ENCODE measurements around the gene PLCB3. TPM values are rescaled to one million over a fixed set of nuclear protein-coding genes. Genes with fewer than 3 reads are reported as not detected.

PLCB3 gene
- total and polyA plus RNA-seq, 5 experiments from 2014 or later: 0.20 to 8.8 (median 0.51) TPM

- Mint-ChIP-seq H3K4me1 (peaks cover 18 to 53% (median 48%) of the 10 kb centered on the region in 4 donors), H3K36me3 (peaks cover 0 to 2% (median 0%) of the 10 kb centered on the region in 3 donors), H3K4me3 (peak within 1 kb of the TSS; percentile 79 to 92 (median 88)), H3K9me3 (no peaks in the 10 kb centered on the region), H3K27ac (peak within 1 kb of the TSS; percentile 13 to 93 (median 82)), H3K27me3 (no peaks in the 10 kb centered on the region)
- POLR2A ChIA-PET: interaction anchor here (0.7 to 13.8 kb wide), 12 partner anchors 10 to 273 kb away, joined by 3 to 176 read pairs (median 16); partner anchors contain the start of genes BAD, COX8A, DNAJC4 and ESRRA
- peak; percentile 57 to 87 (median 71) for DNase-seq
- peak; percentile 65 to 69 for ATAC-seq
Measured at GRCh38 chr11:64246871-64247728, 4.2 kb upstream of the PLCB3 start, which contains the start of gene PPP1R14B. Gene PPP1R14B (minus strand): TSS chr11:64246943. CDS start chr11:64246673, 270 bp downstream.

- Mint-ChIP-seq H3K4me3 (peak overlapping the region; percentile 65 to 92 (median 78)), H3K9me3 (no peaks in the 10 kb centered on the region), H3K27me3 (no peaks in the 10 kb centered on the region), H3K27ac (peak overlapping the region in 8 of 10 donors; percentile 27 to 75 (median 71)), H3K4me1 (peaks cover 19 to 51% (median 47%) of the 10 kb centered on the region in 4 donors), H3K36me3 (peaks cover 0 to 2% (median 0%) of the 10 kb centered on the region in 3 donors)
- ATAC-seq (no peak), DNase-seq (no peak)
- POLR2A ChIA-PET: interaction anchor here (1.0 to 13.8 kb wide), 8 partner anchors 9 to 274 kb away, joined by 3 to 176 read pairs (median 55); partner anchors contain the start of genes BAD, COX8A, DNAJC4 and FERMT3
Measured at GRCh38 chr11:64247729-64248531, 3.4 kb upstream of the PLCB3 start.

GRCh38 chr11:64248578-64248977 lies 2.8 kb upstream of the PLCB3 start:
- peak overlapping the region in 7 of 10 donors; percentile 20 to 92 (median 79) for H3K4me3 Mint-ChIP-seq
- no peaks in the 10 kb centered on the region for H3K36me3 Mint-ChIP-seq
- H3K27me3 Mint-ChIP-seq: no peaks in the 10 kb centered on the region
- POLR2A ChIA-PET: interaction anchor here (8.4 to 13.8 kb wide), 3 partner anchors 21 to 43 kb away, joined by 101 to 176 read pairs (median 113); partner anchors contain the start of genes FERMT3, NUDT22 and TRPT1
- ATAC-seq (no peak), DNase-seq (no peak)
- peaks cover 16 to 47% (median 42%) of the 10 kb centered on the region in 4 donors for H3K4me1 Mint-ChIP-seq
- H3K27ac Mint-ChIP-seq: no peak overlapping the region
- no peaks in the 10 kb centered on the region for H3K9me3 Mint-ChIP-seq

GRCh38 chr11:64249038-64249437 lies 2.3 kb upstream of the PLCB3 start:
- no peaks in the 10 kb centered on the region for H3K36me3 Mint-ChIP-seq
- no peaks in the 10 kb centered on the region for H3K27me3 Mint-ChIP-seq
- peak overlapping the region in 7 of 10 donors; percentile 22 to 82 (median 34) for H3K4me3 Mint-ChIP-seq
- no peaks in the 10 kb centered on the region for H3K9me3 Mint-ChIP-seq
- peak overlapping the region in 2 of 10 donors; percentile 38 to 44 for H3K27ac Mint-ChIP-seq
- POLR2A ChIA-PET: interaction anchor here (8.4 to 13.8 kb wide), 3 partner anchors 20 to 43 kb away, joined by 101 to 176 read pairs (median 113); partner anchors contain the start of genes FERMT3, NUDT22 and TRPT1
- H3K4me1 Mint-ChIP-seq: peaks cover 18 to 46% (median 38%) of the 10 kb centered on the region in 4 donors
- ATAC-seq (no peak), DNase-seq (no peak)

GRCh38 chr11:64249563-64250414 lies 1.5 kb upstream of the PLCB3 start:
- DNase-seq: no peak

GRCh38 chr11:64250415-64251015 lies 815 bp upstream of the PLCB3 start:
- DNase-seq (peak in 1 of 10 donors; percentile 32), ATAC-seq (no peak)
- peaks cover 16 to 39% (median 32%) of the 10 kb centered on the region in 4 donors for H3K4me1 Mint-ChIP-seq
- H3K36me3 Mint-ChIP-seq: no peaks in the 10 kb centered on the region
- peak overlapping the region in 9 of 10 donors; percentile 22 to 93 (median 84) for H3K4me3 Mint-ChIP-seq
- H3K27ac Mint-ChIP-seq: peak overlapping the region in 2 of 10 donors; percentile 43 to 69
- no peaks in the 10 kb centered on the region for H3K27me3 Mint-ChIP-seq
- POLR2A ChIA-PET: interaction anchor here (1.1 to 13.8 kb wide), 8 partner anchors 7 to 67 kb away, joined by 3 to 176 read pairs (median 8); partner anchors contain the start of genes DNAJC4, FERMT3, FKBP2 and NUDT22
- H3K9me3 Mint-ChIP-seq: no peaks in the 10 kb centered on the region

More at GRCh38 chr11:64249563-64250414, 1.5 kb upstream of the PLCB3 start:
- POLR2A ChIA-PET: interaction anchor here (0.8 to 13.8 kb wide), 8 partner anchors 9 to 68 kb away, joined by 3 to 176 read pairs (median 6); partner anchors contain the start of genes DNAJC4, FERMT3, FKBP2 and NUDT22
- Mint-ChIP-seq H3K36me3 (no peaks in the 10 kb centered on the region), H3K4me3 (peak overlapping the region; percentile 19 to 93 (median 56)), H3K27me3 (no peaks in the 10 kb centered on the region), H3K9me3 (no peaks in the 10 kb centered on the region), H3K4me1 (peaks cover 18 to 46% (median 36%) of the 10 kb centered on the region in 4 donors), H3K27ac (peak overlapping the region in 3 of 10 donors; percentile 25 to 47 (median 35))
- ATAC-seq: no peak

GRCh38 chr11:64251753-64252002 lies 348 bp downstream of the PLCB3 start:
- no peaks in the 10 kb centered on the region for H3K9me3 Mint-ChIP-seq
- H3K27ac Mint-ChIP-seq: peak overlapping the region in 7 of 10 donors; percentile 32 to 86 (median 76)
- H3K4me1 Mint-ChIP-seq: peaks cover 12 to 33% (median 27%) of the 10 kb centered on the region in 4 donors
- DNase-seq: no peak
- POLR2A ChIA-PET: interaction anchor here (0.8 to 13.8 kb wide), 8 partner anchors 9 to 66 kb away, joined by 3 to 176 read pairs (median 8); partner anchors contain the start of genes DNAJC4, FERMT3, FKBP2 and NUDT22
- ATAC-seq: no peak
- H3K4me3 Mint-ChIP-seq: peak overlapping the region; percentile 82 to 93 (median 86)
- no peaks in the 10 kb centered on the region for H3K27me3 Mint-ChIP-seq
- H3K36me3 Mint-ChIP-seq: peaks cover 0 to 2% (median 0%) of the 10 kb centered on the region in 3 donors

GRCh38 chr11:64252003-64252872 lies 908 bp downstream of the PLCB3 start:
- POLR2A ChIA-PET: interaction anchor here (0.8 to 13.8 kb wide), 9 partner anchors 9 to 65 kb away, joined by 3 to 176 read pairs (median 5); partner anchors contain the start of genes DNAJC4, FERMT3, FKBP2 and NUDT22
- peak overlapping the region; percentile 82 to 93 (median 86) for H3K4me3 Mint-ChIP-seq
- H3K4me1 Mint-ChIP-seq: peaks cover 9 to 30% (median 23%) of the 10 kb centered on the region in 4 donors
- H3K9me3 Mint-ChIP-seq: no peaks in the 10 kb centered on the region
- H3K36me3 Mint-ChIP-seq: peaks cover 0 to 2% (median 0%) of the 10 kb centered on the region in 3 donors
- no peaks in the 10 kb centered on the region for H3K27me3 Mint-ChIP-seq
- ATAC-seq (peak; percentile 7 to 9), DNase-seq (peak in 1 of 10 donors; percentile 29)
- H3K27ac Mint-ChIP-seq: peak overlapping the region in 9 of 10 donors; percentile 32 to 86 (median 76)

GRCh38 chr11:64253043-64253442 lies 1.7 kb downstream of the PLCB3 start:
- POLR2A ChIA-PET: interaction anchor here (1.5 to 13.8 kb wide), 5 partner anchors 10 to 47 kb away, joined by 5 to 176 read pairs (median 11); partner anchors contain the start of genes FERMT3 and FKBP2
- Mint-ChIP-seq H3K27me3 (no peaks in the 10 kb centered on the region), H3K4me1 (peaks cover 9 to 26% (median 17%) of the 10 kb centered on the region in 4 donors)

GRCh38 chr11:64253481-64253880 lies 2.2 kb downstream of the PLCB3 start:
- Mint-ChIP-seq H3K27ac (no peak overlapping the region), H3K36me3 (peaks cover 0 to 7% (median 0%) of the 10 kb centered on the region in 3 donors), H3K9me3 (no peaks in the 10 kb centered on the region), H3K27me3 (no peaks in the 10 kb centered on the region), H3K4me1 (peaks cover 9 to 24% (median 16%) of the 10 kb centered on the region in 4 donors), H3K4me3 (peak overlapping the region in 7 of 10 donors; percentile 1 to 50 (median 37))
- ATAC-seq: no peak
- POLR2A ChIA-PET: interaction anchor here (1.0 to 1.7 kb wide), 3 partner anchors 8 to 16 kb away, joined by 4 to 7 read pairs (median 6); no protein-coding TSS in a partner anchor
- DNase-seq: no peak

More at GRCh38 chr11:64253043-64253442, 1.7 kb downstream of the PLCB3 start:
- Mint-ChIP-seq H3K4me3 (peak overlapping the region in 8 of 10 donors; percentile 12 to 93 (median 38)), H3K36me3 (peaks cover 0 to 7% (median 0%) of the 10 kb centered on the region in 3 donors), H3K27ac (no peak overlapping the region), H3K9me3 (no peaks in the 10 kb centered on the region)
- DNase-seq: no peak
- ATAC-seq: no peak
